Measurements from ENCODE around the gene SLC5A10. TPM values are rescaled to one million over a fixed set of nuclear protein-coding genes. Genes with fewer than 3 reads are reported as not detected.

SLC5A10 gene
- polyA plus RNA-seq, 1 donor from 2014 or later: not detected

- TF ChIP-seq CTCF (IDR thresholded peaks at IDR 0.05; ENCODE audit: poor library complexity, severe bottlenecking): no peak
Observed at GRCh38 chr17:18904482-18904881, 47.5 kb upstream of the SLC5A10 start (continued).

- Histone ChIP-seq H3K4me2 (ENCODE audit: low read length) (no peak overlapping the region), H3K4me3 (ENCODE audit: low read length) (no peak overlapping the region), H3K9me3 (ENCODE audit: low read length) (no peaks in the 10 kb centered on the region), H3K36me3 (ENCODE audit: insufficient read depth, low read length) (no peaks in the 10 kb centered on the region), H3K79me2 (replicated peaks; ENCODE audit: insufficient read depth, low read length) (peaks cover 3% of the 10 kb centered on the region), H3K27ac (ENCODE audit: low read length) (no peak overlapping the region), H3F3A (ENCODE audit: insufficient read depth, low read length, poor library complexity, severe bottlenecking) (no peaks in the 10 kb centered on the region), H3K27me3 (ENCODE audit: insufficient read depth, low read depth, low read length) (no peaks in the 10 kb centered on the region), H3K9ac (ENCODE audit: low read length) (no peak overlapping the region), H4K20me1 (ENCODE audit: insufficient read depth) (no peaks in the 10 kb centered on the region), H3K9me2 (ENCODE audit: insufficient read depth, low read length) (no peaks in the 10 kb centered on the region), H2AFZ (ENCODE audit: low read depth, low read length) (no peak overlapping the region)
- TF ChIP-seq MXI1 (conservative IDR thresholded peaks at IDR 0.05; ENCODE audit: poor library complexity, severe bottlenecking): no peak
- no peak for TF ChIP-seq REST (IDR thresholded peaks at IDR 0.05; ENCODE audit: borderline replicate concordance)
- no peak for TF ChIP-seq CTCF (IDR thresholded peaks at IDR 0.05; ENCODE audit: poor library complexity, severe bottlenecking)
- no peak for TF ChIP-seq EP300 (conservative IDR thresholded peaks at IDR 0.05; ENCODE audit: poor library complexity, severe bottlenecking)
- TF ChIP-seq TAF1 (IDR thresholded peaks at IDR 0.05; ENCODE audit: low read depth): no peak
- no peak for TF ChIP-seq EZH2 (IDR thresholded peaks at IDR 0.05; ENCODE audit: borderline replicate concordance, insufficient read depth, low read length, poor library complexity, severe bottlenecking)
- no peak for TF ChIP-seq POLR2AphosphoS5 (IDR thresholded peaks at IDR 0.05)
- no peak for TF ChIP-seq SMC3 (conservative IDR thresholded peaks at IDR 0.05; ENCODE audit: poor library complexity)
- no peak for TF ChIP-seq RAD21 (conservative IDR thresholded peaks at IDR 0.05)
Observed at GRCh38 chr17:18905226-18905625, 46.7 kb upstream of the SLC5A10 start.

GRCh38 chr17:18910326-18910725 is 41.6 kb upstream of the SLC5A10 start:
- no peak overlapping the region for H3K4me3 ChIP-seq (ENCODE audit: low read length)
- H3K36me3 ChIP-seq (ENCODE audit: insufficient read depth, low read length): peaks cover 3% of the 10 kb centered on the region
- no peaks in the 10 kb centered on the region for H4K20me1 ChIP-seq (ENCODE audit: insufficient read depth)
- H3K4me2 ChIP-seq (ENCODE audit: low read length): no peak overlapping the region
- no peaks in the 10 kb centered on the region for H3F3A ChIP-seq (ENCODE audit: insufficient read depth, low read length, poor library complexity, severe bottlenecking)
- H3K27me3 ChIP-seq (ENCODE audit: insufficient read depth, low read depth, low read length): no peaks in the 10 kb centered on the region
- H3K9me2 ChIP-seq (ENCODE audit: insufficient read depth, low read length): no peaks in the 10 kb centered on the region
- H2AFZ ChIP-seq (ENCODE audit: low read depth, low read length): no peak overlapping the region
- H3K79me2 ChIP-seq (replicated peaks; ENCODE audit: insufficient read depth, low read length): peaks cover 3% of the 10 kb centered on the region
- H3K9ac ChIP-seq (ENCODE audit: low read length): no peak overlapping the region
- no peak overlapping the region for H3K27ac ChIP-seq (ENCODE audit: low read length)
- H3K9me3 ChIP-seq (ENCODE audit: low read length): no peaks in the 10 kb centered on the region
- TF ChIP-seq TAF1 (IDR thresholded peaks at IDR 0.05; ENCODE audit: low read depth) (no peak), MXI1 (conservative IDR thresholded peaks at IDR 0.05; ENCODE audit: poor library complexity, severe bottlenecking) (no peak), CTCF (IDR thresholded peaks at IDR 0.05; ENCODE audit: poor library complexity, severe bottlenecking) (no peak), REST (IDR thresholded peaks at IDR 0.05; ENCODE audit: borderline replicate concordance) (no peak), EP300 (conservative IDR thresholded peaks at IDR 0.05; ENCODE audit: poor library complexity, severe bottlenecking) (no peak), SMC3 (conservative IDR thresholded peaks at IDR 0.05; ENCODE audit: poor library complexity) (no peak), POLR2AphosphoS5 (IDR thresholded peaks at IDR 0.05) (no peak), RAD21 (conservative IDR thresholded peaks at IDR 0.05) (no peak), EZH2 (IDR thresholded peaks at IDR 0.05; ENCODE audit: borderline replicate concordance, insufficient read depth, low read length, poor library complexity, severe bottlenecking) (no peak)

Measured in neural cell (in vitro differentiated cells).